ENCODE measurements around the gene RFNG.

Gene RFNG

DNA sequence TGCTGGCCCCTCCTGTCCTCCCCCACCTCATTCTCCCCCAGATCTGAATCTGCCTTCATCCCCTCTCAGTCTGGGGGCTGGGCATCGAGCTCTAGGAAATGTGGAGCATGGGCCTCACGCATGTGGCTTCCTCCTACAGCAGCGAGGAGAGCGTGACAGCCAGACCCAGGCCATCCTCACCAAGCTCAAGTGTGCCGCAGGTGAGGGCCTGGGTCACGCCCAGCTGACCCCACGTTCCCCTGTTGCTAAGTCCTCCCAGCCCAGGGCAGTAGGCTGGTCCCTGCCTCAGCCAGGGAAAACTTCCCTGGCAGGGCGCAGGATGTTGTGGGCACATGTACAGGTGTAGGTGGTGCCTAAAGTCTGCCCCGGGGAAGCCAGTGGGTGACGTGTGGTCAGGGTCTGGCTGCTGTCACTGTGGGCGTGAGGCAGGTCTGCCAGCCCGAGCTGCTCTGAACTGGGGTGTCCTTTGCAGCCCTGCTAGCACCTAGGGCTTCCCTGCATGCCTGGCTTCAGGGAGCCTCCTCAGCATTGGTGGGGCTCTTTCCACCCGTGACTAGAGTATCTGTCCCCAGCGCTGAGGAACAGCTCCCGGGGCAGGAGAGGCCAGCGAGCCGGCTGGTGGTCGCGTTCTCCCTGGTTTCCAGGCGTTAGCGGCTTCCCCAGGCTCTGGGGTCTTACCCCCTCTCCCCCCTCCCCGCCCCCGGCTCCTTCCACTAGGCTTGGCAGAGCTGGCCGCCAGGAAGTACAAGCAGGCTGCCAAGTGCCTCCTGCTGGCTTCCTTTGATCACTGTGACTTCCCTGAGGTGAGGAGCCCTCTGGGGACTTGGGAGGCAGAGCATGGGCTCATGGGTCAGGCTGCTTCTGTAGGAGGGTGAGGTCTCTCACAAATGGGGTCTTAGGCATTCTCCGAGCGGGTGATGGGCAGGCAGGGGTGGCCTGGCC lies 3.7 kb upstream of the RFNG start:
- DNase-seq (ENCODE audit: low read depth), result no peak
- TF ChIP-seq CTCF (conservative IDR thresholded peaks at IDR 0.05; ENCODE audit: low read depth, low read length), result no peak
- no peak overlapping the region for H3K4me3 ChIP-seq (ENCODE audit: low read depth, low read length)

DNA sequence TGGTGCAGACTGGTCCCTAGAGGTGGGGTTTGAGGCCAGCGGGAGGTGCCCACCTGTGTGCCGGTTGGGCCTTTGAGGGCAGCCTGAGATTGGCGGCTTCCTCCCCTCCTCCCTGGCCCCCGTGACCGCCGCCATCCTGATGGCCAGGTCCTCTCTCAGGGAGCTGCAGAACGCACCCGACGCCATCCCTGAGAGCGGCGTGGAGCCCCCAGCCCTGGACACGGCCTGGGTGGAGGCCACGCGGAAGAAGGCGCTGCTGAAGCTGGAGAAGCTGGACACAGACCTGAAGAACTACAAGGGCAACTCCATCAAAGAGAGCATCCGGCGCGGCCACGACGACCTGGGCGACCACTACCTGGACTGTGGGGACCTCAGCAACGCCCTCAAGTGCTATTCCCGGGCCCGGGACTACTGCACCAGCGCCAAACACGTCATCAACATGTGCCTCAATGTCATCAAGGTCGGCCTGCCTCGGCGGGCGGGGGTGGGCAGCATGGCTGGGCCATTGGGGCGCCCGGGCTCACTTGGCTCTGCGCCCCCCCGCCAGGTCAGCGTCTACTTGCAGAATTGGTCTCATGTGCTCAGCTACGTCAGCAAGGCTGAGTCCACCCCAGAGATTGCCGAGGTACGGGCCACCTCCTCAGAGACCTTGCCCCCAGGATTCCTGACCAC lies 2.9 kb upstream of the RFNG start:
- H3K4me3 ChIP-seq (ENCODE audit: low read depth, low read length), result no peak overlapping the region
- DNase-seq (ENCODE audit: low read depth), result no peak
- TF ChIP-seq CTCF (conservative IDR thresholded peaks at IDR 0.05; ENCODE audit: low read depth, low read length), result no peak

GRCh38 chr17:82053556-82054263 lies 2.1 kb upstream of the RFNG start:
- H3K4me3 ChIP-seq (ENCODE audit: low read depth, low read length), result peak overlapping the region; percentile 77
- no peak for DNase-seq (ENCODE audit: low read depth)
- TF ChIP-seq CTCF (conservative IDR thresholded peaks at IDR 0.05; ENCODE audit: low read depth, low read length), result no peak

- H3K4me3 ChIP-seq (ENCODE audit: low read depth, low read length), result peak overlapping the region; percentile 77
- no peak for TF ChIP-seq CTCF (conservative IDR thresholded peaks at IDR 0.05; ENCODE audit: low read depth, low read length)
- no peak for DNase-seq (ENCODE audit: low read depth)
Observed at GRCh38 chr17:82053130-82053529, 1.5 kb upstream of the RFNG start.

GRCh38 chr17:82052638-82053059 lies 1.0 kb upstream of the RFNG start:
- H3K4me3 ChIP-seq (ENCODE audit: low read depth, low read length), result peak overlapping the region; percentile 77
- TF ChIP-seq CTCF (conservative IDR thresholded peaks at IDR 0.05; ENCODE audit: low read depth, low read length), result no peak
- DNase-seq (ENCODE audit: low read depth), result no peak

DNA sequence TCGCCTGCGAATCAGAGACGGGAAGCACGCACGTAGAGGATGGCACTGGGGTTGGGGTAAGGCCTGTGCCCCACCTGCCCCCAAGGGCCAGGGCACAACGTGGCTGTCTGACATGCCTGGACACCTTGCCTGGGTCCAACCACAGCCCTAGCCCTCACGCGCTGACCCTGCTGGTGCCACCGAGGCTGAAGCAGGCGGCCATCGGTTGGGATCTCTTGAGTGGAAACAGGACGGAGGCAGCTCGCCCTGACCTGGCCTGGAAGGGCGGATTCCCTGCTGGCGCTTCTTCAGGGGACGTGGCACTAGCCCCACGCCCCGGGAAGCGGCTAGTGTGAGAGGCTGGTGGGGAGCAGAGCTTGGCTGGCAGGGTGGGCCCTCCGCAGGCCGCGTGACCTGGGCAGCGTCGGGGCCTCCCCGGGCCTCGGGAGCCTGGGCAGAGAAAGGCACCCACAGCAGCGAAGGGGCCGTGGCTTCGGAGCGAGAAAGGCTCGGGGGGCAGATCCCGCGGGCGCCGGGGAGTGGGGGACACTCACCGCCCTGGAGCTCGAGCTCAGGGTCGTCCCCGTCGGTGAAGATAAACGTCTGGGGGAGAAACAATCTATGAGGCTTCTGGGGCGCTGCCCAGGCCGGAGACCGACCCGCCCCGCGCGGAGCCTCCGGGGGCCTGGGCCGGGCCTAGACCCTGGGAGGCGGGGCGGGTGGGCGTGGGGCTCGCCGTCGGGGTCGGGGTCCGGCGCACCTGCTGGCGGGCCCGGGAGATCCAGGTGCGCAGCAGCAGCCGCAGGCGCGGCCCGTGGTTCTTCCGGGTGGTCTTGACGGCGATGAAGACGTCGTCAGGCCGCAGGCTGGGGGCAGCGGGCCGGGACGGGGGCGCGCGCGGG lies 610 bp downstream of the RFNG start:
- TF ChIP-seq CTCF (conservative IDR thresholded peaks at IDR 0.05; ENCODE audit: low read depth, low read length), result no peak
- H3K4me3 ChIP-seq (ENCODE audit: low read depth, low read length), result peak overlapping the region; percentile 77
- DNase-seq (ENCODE audit: low read depth), result no peak
